Ascending aorta (tissue), 2 donors: ENCODE data around the gene DKK1. TPM values are rescaled to one million over a fixed set of nuclear protein-coding genes. Genes with fewer than 3 reads are reported as not detected.

Source experiments
- DNase-seq, 2 donors: peaks; one replicate each; pipeline ENCODE4 v3.0.0-alpha.2; 2019; ENCODE audit warnings: low spot score in 2 of 2
- H3K27ac ChIP-seq, 2 donors: fragments of 200-600 bp; sonication (generic); one replicate each; pipeline ENCODE4 v1.5.1; 2016 to 2017; ENCODE audit warnings: mild to moderate bottlenecking in 1 of 2
- H3K27me3 ChIP-seq: fragments of 200-600 bp; sonication (generic); one replicate; pipeline ENCODE4 v1.5.1; 2017
- H3K36me3 ChIP-seq, 2 donors: fragments of 200-600 bp; sonication (generic); one replicate each; pipeline ENCODE4 v1.5.1; 2016
- H3K4me1 ChIP-seq, 2 donors: fragments of 200-600 bp; sonication (generic); one replicate each; pipeline ENCODE4 v1.5.1; 2016 to 2017; ENCODE audit warnings: mild to moderate bottlenecking in 1 of 2
- H3K4me3 ChIP-seq, 2 donors: fragments of 200-600 bp; sonication (generic); one replicate each; pipeline ENCODE4 v1.5.1; 2016 to 2017; ENCODE audit warnings: mild to moderate bottlenecking in 1 of 2
- H3K9me3 ChIP-seq, 2 donors: fragments of 200-600 bp; sonication (generic); one replicate each; pipeline ENCODE4 v1.5.1; 2016
- intact Hi-C: fragments of 100-400 bp; cut with DNase I; formaldehyde crosslinking; loops from one replicate; pipeline ENCODE4 v1.15.1; 2023
- total RNA-seq: library from RNA; depleted of rRNA; stranded (reverse); fragments of >200 nt; gene quantifications from one replicate; pipeline ENCODE4 v1.1.0, GENCODE V29; 2016
- TF ChIP-seq, protein P1 (sequence below), 3 experiments: fragments of 200-600 bp in 2 of 3; fragments of 450-650 bp in 1 of 3; sonication (generic) in 2 of 3; IDR thresholded peaks; one replicate each; pipeline ENCODE4 v1.5.1; 2016 to 2019; ENCODE audit warnings: antibody characterized with exemption in 3 of 3, mild to moderate bottlenecking in 1 of 3, moderate library complexity in 1 of 3

Gene DKK1
- total RNA-seq, 1 donor from 2014 or later = 1.6 TPM

DNA sequence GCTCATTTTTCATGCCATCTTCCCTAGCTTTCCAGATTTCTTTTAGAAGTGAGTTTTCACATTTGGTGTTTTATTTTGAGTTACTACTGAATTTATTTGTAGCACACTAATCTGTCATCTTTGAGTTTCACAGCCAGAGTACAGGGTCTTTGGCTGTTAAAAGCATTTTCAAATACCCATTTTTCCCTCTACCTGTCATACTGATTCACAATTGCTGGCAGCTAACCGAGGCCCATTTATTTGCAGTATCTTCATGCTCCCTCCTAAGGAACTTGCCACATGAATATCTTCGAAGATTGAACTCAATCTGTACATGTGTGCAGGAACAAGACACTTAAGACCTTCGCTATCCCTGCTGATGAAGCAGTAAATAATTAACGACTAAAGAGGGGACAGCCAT is 44.8 kb upstream of the DKK1 start:
- TF ChIP-seq, protein P1, sequence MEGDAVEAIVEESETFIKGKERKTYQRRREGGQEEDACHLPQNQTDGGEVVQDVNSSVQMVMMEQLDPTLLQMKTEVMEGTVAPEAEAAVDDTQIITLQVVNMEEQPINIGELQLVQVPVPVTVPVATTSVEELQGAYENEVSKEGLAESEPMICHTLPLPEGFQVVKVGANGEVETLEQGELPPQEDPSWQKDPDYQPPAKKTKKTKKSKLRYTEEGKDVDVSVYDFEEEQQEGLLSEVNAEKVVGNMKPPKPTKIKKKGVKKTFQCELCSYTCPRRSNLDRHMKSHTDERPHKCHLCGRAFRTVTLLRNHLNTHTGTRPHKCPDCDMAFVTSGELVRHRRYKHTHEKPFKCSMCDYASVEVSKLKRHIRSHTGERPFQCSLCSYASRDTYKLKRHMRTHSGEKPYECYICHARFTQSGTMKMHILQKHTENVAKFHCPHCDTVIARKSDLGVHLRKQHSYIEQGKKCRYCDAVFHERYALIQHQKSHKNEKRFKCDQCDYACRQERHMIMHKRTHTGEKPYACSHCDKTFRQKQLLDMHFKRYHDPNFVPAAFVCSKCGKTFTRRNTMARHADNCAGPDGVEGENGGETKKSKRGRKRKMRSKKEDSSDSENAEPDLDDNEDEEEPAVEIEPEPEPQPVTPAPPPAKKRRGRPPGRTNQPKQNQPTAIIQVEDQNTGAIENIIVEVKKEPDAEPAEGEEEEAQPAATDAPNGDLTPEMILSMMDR (IDR thresholded peaks at IDR 0.05) = no peak
- Histone ChIP-seq H3K27me3 (no peaks in the 10 kb centered on the region), H3K27ac (no peak overlapping the region), H3K4me3 (no peak overlapping the region), H3K9me3 (no peaks in the 10 kb centered on the region), H3K36me3 (peaks cover 0 to 9% of the 10 kb centered on the region in 2 donors), H3K4me1 (no peaks in the 10 kb centered on the region)
- intact Hi-C loops = no loop called here
- DNase-seq = no peak

GRCh38 chr10:52276163-52276562 is 37.9 kb upstream of the DKK1 start:
- DNase-seq = no peak
- no peak overlapping the region for H3K27ac ChIP-seq
- no peaks in the 10 kb centered on the region for H3K27me3 ChIP-seq
- intact Hi-C loops = no loop called here
- H3K9me3 ChIP-seq = peaks cover 0 to 4% of the 10 kb centered on the region in 2 donors
- TF ChIP-seq, protein P1 (IDR thresholded peaks at IDR 0.05) = no peak
- H3K36me3 ChIP-seq = peaks cover 0 to 9% of the 10 kb centered on the region in 2 donors
- no peak overlapping the region for H3K4me3 ChIP-seq
- peaks cover 0 to 5% of the 10 kb centered on the region in 2 donors for H3K4me1 ChIP-seq

DNA sequence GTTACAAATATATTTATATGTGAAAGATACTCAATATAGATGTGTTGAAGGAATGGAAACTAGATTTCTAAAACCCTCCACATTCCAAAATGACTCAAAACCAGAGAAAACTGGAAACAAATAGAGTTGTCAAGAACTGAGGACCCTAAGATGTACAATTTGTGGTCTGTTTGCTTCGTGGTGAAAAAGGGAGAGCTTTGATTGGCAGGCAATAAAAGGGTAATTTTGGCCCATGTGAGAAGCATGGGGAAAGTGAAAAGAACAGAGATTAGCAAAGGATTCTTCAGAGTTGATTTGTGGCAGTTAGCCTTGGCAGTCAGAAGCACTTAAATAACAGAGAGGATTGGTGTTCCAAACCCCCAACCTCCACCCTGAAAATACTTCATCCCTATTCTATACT is 37.1 kb upstream of the DKK1 start:
- Histone ChIP-seq H3K36me3 (peaks cover 0 to 7% of the 10 kb centered on the region in 2 donors), H3K27ac (no peak overlapping the region), H3K9me3 (peaks cover 0 to 4% of the 10 kb centered on the region in 2 donors), H3K4me3 (no peak overlapping the region), H3K4me1 (peaks cover 0 to 10% of the 10 kb centered on the region in 2 donors), H3K27me3 (no peaks in the 10 kb centered on the region)
- TF ChIP-seq, protein P1 (IDR thresholded peaks at IDR 0.05) = no peak
- intact Hi-C loops = no loop called here
- no peak for DNase-seq

- Histone ChIP-seq H3K27ac (no peak overlapping the region), H3K36me3 (peaks cover 3 to 12% of the 10 kb centered on the region in 2 donors), H3K27me3 (no peaks in the 10 kb centered on the region), H3K4me3 (no peak overlapping the region), H3K9me3 (peaks cover 0 to 4% of the 10 kb centered on the region in 2 donors), H3K4me1 (peaks cover 0 to 10% of the 10 kb centered on the region in 2 donors)
- TF ChIP-seq, protein P1 (IDR thresholded peaks at IDR 0.05) = no peak
- DNase-seq = no peak
- intact Hi-C loops = no loop called here
Observed at GRCh38 chr10:52279546-52279945, 34.5 kb upstream of the DKK1 start.

DNA sequence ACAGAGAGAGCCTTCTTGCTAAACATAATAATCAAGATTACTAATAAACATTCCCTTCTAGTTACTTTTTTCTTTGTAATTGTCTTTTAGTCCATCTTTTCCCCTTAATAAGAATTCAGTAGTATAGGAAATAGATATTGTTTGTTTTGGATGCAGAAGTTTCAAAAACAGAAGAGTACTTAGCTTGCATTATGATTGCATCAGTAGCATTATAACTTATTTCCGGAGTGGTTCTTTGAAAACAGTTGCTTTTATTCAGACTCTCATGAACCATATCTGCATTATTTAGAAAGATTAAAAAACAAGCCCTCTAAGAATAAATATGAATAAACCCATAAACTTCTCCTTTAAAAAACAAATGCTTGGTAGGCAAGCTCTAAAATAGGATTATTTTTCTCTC is 34.0 kb upstream of the DKK1 start:
- no peak overlapping the region for H3K4me3 ChIP-seq
- peaks cover 0 to 10% of the 10 kb centered on the region in 2 donors for H3K4me1 ChIP-seq
- TF ChIP-seq, protein P1 (IDR thresholded peaks at IDR 0.05) = no peak
- DNase-seq = no peak
- intact Hi-C loops = no loop called here
- H3K9me3 ChIP-seq = peaks cover 0 to 4% of the 10 kb centered on the region in 2 donors
- H3K27ac ChIP-seq = no peak overlapping the region
- H3K27me3 ChIP-seq = no peaks in the 10 kb centered on the region
- peaks cover 3 to 17% of the 10 kb centered on the region in 2 donors for H3K36me3 ChIP-seq

DNA sequence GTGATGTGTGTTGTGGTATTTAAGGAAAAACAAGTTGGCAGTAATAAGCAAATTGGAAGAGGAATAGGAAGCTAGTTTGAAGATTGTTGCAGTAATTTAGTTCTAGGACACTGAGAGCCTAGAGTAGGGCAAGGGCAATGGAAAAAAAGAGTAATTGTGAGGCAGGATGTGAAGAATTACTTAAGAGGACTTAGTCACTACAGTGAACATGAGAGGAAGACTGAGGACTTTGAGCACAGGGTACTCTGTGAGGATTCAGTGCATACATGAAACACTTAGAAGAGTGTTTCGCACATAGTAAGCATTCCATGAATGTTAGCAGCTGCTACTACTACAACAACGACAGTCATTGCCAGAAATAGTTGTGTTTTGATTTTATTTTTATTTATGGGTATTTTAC is 30.9 kb upstream of the DKK1 start:
- TF ChIP-seq, protein P1 (IDR thresholded peaks at IDR 0.05) = no peak
- H3K27ac ChIP-seq = no peak overlapping the region
- H3K27me3 ChIP-seq = no peaks in the 10 kb centered on the region
- intact Hi-C loops = no loop called here
- no peak overlapping the region for H3K4me3 ChIP-seq
- H3K9me3 ChIP-seq = no peaks in the 10 kb centered on the region
- peaks cover 0 to 10% of the 10 kb centered on the region in 2 donors for H3K4me1 ChIP-seq
- DNase-seq = no peak
- H3K36me3 ChIP-seq = peaks cover 5 to 21% of the 10 kb centered on the region in 2 donors
